Measurements from ENCODE around the gene COL19A1.

- no peak for TF ChIP-seq CTCF (IDR thresholded peaks at IDR 0.05)
- no peak for TF ChIP-seq POLR2A (IDR thresholded peaks at IDR 0.05)
- TF ChIP-seq POLR2AphosphoS5 (IDR thresholded peaks at IDR 0.05): no peak
These were observed 122.2 kb downstream of the COL19A1 start for GRCh38 chr6:69988458-69989126.

Measured in prostate gland (tissue), 2 donors.